CD14-positive monocyte (primary cell): Measurements from ENCODE around the gene HMX1. TPM values are rescaled to one million over a fixed set of nuclear protein-coding genes. Genes with fewer than 3 reads are reported as not detected.

Source experiments
- DNase-seq, 3 donors: peaks; one replicate each; pipeline ENCODE4 v3.0.0-alpha.2; 2011 to 2022
- H2AFZ ChIP-seq: 2 replicates; pipeline ENCODE4 v1.6.0; 2012; ENCODE audit warnings: mild to moderate bottlenecking, low read depth, low read length, inconsistent platforms; ENCODE audit not compliant: insufficient read depth, poor library complexity, severe bottlenecking
- H3K27ac ChIP-seq, 2 donors: 1 replicate in 1 of 2; 2 replicates in 1 of 2; pipeline ENCODE4 v1.5.1; 2012 to 2013; ENCODE audit warnings: low read length in 2 of 2, control low read depth in 1 of 2, inconsistent platforms in 1 of 2, low read depth in 1 of 2, mild to moderate bottlenecking in 1 of 2
- H3K27me3 ChIP-seq, 2 donors: one replicate each; pipeline versions ENCODE4 v1.6.0 to v1.6.1; 2011 to 2013; ENCODE audit warnings: low read length in 2 of 2; ENCODE audit not compliant: control insufficient read depth in 2 of 2, insufficient read depth in 2 of 2
- H3K36me3 ChIP-seq, 2 donors: replicated peaks in 1 of 2; 1 replicate in 1 of 2; 2 replicates in 1 of 2; pipeline versions ENCODE4 v1.5.1 to v1.6.1; 2012 to 2013; ENCODE audit warnings: low read length in 2 of 2, control low read depth in 1 of 2, inconsistent platforms in 1 of 2, mild to moderate bottlenecking in 1 of 2; ENCODE audit not compliant: insufficient read depth in 2 of 2, control insufficient read depth in 1 of 2
- H3K4me1 ChIP-seq, 2 donors: 1 replicate in 1 of 2; 2 replicates in 1 of 2; pipeline versions ENCODE4 v1.5.1 to v1.6.1; 2012 to 2013; ENCODE audit warnings: low read length in 2 of 2, control low read depth in 1 of 2, inconsistent platforms in 1 of 2, mild to moderate bottlenecking in 1 of 2, moderate library complexity in 1 of 2; ENCODE audit not compliant: insufficient read depth in 2 of 2, control insufficient read depth in 1 of 2
- H3K4me2 ChIP-seq: replicated peaks from 2 replicates; pipeline ENCODE3; 2012; ENCODE audit warnings: low read length, moderate library complexity, mild to moderate bottlenecking; ENCODE audit not compliant: poor library complexity, severe bottlenecking; ENCODE audit errors: extremely low read depth
- H3K4me3 ChIP-seq, 3 experiments: fragments of 200-600 bp in 1 of 3; sonication (generic) in 1 of 3; replicated peaks in 1 of 3; 1 replicate in 2 of 3; 2 replicates in 1 of 3; pipeline ENCODE4 v1.5.1; 2011 to 2013; ENCODE audit warnings: low read length in 3 of 3, mild to moderate bottlenecking in 3 of 3, control low read depth in 2 of 3, low read depth in 2 of 3, inconsistent platforms in 1 of 3, moderate library complexity in 1 of 3
- H3K79me2 ChIP-seq: 2 replicates; pipeline ENCODE4 v1.6.0; 2012; ENCODE audit warnings: mild to moderate bottlenecking, control low read depth, inconsistent platforms, low read length, moderate library complexity; ENCODE audit not compliant: insufficient read depth
- H3K9ac ChIP-seq: 2 replicates; pipeline ENCODE4 v1.6.0; 2017; ENCODE audit warnings: low read length, mild to moderate bottlenecking; ENCODE audit not compliant: insufficient read depth, poor library complexity, severe bottlenecking
- H3K9me3 ChIP-seq, 2 donors: replicated peaks in 1 of 2; 1 replicate in 1 of 2; 2 replicates in 1 of 2; pipeline versions ENCODE4 v1.5.1 to v1.6.1; 2012 to 2013; ENCODE audit warnings: low read length in 2 of 2, control low read depth in 1 of 2; ENCODE audit not compliant: control insufficient read depth in 1 of 2, insufficient read depth in 1 of 2
- H4K20me1 ChIP-seq: 2 replicates; pipeline ENCODE4 v1.6.0; 2012; ENCODE audit warnings: mild to moderate bottlenecking, low read length, control low read depth, moderate library complexity; ENCODE audit not compliant: insufficient read depth
- H3K27ac Mint-ChIP-seq, 7 donors: one replicate each; pipeline ENCODE4 v1.8.0; 2020; ENCODE audit warnings: mild to moderate bottlenecking in 7 of 7, mixed read lengths in 7 of 7, moderate library complexity in 6 of 7, inconsistent platforms in 2 of 7
- H3K27me3 Mint-ChIP-seq, 3 donors: one replicate each; pipeline ENCODE4 v1.8.0; 2021 to 2022; ENCODE audit warnings: low read depth in 3 of 3, mild to moderate bottlenecking in 3 of 3, mixed read lengths in 3 of 3, moderate library complexity in 3 of 3, inconsistent platforms in 1 of 3
- H3K36me3 Mint-ChIP-seq, 2 donors: one replicate each; pipeline ENCODE4 v1.8.0; 2020; ENCODE audit warnings: mixed read lengths in 2 of 2, inconsistent platforms in 1 of 2, mild to moderate bottlenecking in 1 of 2
- H3K4me1 Mint-ChIP-seq: one replicate; pipeline ENCODE4 v1.8.0; 2020; ENCODE audit warnings: mild to moderate bottlenecking, mixed read lengths
- H3K4me3 Mint-ChIP-seq, 2 donors: one replicate each; pipeline ENCODE4 v1.8.0; 2020; ENCODE audit warnings: mild to moderate bottlenecking in 2 of 2, mixed read lengths in 2 of 2, moderate library complexity in 1 of 2
- H3K9me3 Mint-ChIP-seq, 7 donors: one replicate each; pipeline ENCODE4 v1.8.0; 2020 to 2022; ENCODE audit warnings: mixed read lengths in 7 of 7, mild to moderate bottlenecking in 6 of 7, moderate library complexity in 6 of 7, inconsistent platforms in 2 of 7
- WGBS: methylation state at CpG from one replicate; pipeline ENCODE4 v1.1.5; 2013; ENCODE audit warnings: missing lambda C conversion rate; ENCODE audit not compliant: insufficient coverage; 5-methylcytosine and 5-hydroxymethylcytosine counted together
- intact Hi-C, 2 donors: fragments of 100-400 bp; cut with micrococcal nuclease; formaldehyde crosslinking; loops; one replicate each; pipeline versions ENCODE4 v1.15.0 to v1.15.1; 2023
- polyA plus RNA-seq, 3 donors: library from polyadenylated mRNA; depleted of rRNA in 1 of 3; unstranded in 2 of 3; stranded (reverse) in 1 of 3; fragments of 300-500 nt in 2 of 3; fragments of >200 nt in 1 of 3; fragmentation: Illumina TruSeq in 2 of 3; gene quantifications; 1 replicate in 2 of 3; 2 replicates in 1 of 3; pipeline ENCODE4 v1.2.3, GENCODE V29; 2012 to 2021
- TF ChIP-seq, protein P1 (sequence below): fragments of 200-600 bp; IDR thresholded peaks from one replicate; pipeline ENCODE4 v1.8.0; 2022; ENCODE audit warnings: antibody characterized with exemption, mild to moderate bottlenecking

Gene HMX1
- polyA plus RNA-seq, 3 donors = not detected

DNA sequence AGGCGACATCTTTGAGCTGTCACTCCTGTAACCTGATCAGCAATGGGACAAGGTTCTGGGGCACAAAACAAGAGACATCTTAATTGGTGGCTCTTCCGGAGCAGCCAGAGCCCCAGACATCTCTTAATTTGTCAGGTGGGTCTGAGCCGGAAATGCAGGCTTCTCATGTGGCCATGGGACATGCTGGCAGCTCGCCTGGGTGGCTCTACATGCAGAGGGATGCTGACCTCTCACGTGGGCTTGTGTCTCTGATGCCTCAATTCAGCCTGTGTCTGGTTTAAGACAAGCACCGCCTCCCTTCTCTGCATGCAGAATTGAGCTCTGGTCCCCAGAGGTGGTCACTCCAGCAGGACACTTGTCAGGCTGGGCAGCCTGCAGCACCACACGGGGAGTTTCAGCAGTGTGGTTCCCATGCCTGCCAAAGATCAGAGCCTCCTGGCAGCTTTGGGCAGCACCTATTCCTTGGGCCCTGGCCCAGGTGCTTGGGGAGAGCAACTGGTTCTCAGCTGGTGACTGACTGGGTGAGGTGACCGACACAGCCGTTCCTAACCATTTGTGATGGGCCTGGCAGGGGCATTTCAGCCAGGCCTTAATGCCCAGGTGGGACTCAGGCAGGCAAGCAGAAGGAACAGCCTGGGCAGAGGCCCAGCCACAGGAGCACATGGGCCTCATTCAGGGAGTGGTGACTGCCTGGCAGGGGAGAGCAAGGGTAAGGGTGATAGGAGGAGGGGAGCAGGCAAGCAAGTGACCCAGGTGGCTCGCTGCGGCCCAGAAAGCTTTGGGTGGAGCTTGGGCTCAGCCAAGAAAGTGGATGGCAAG, 53.4 kb downstream of the HMX1 start:
- Histone ChIP-seq H3K79me2 (no peaks in the 10 kb centered on the region), H3K9ac (no peak overlapping the region), H2AFZ (no peak overlapping the region), H3K27ac (no peak overlapping the region), H4K20me1 (no peaks in the 10 kb centered on the region), H3K4me3 (no peak overlapping the region), H3K4me2 (no peak overlapping the region), H3K36me3 (no peaks in the 10 kb centered on the region), H3K27me3 (no peaks in the 10 kb centered on the region), H3K4me1 (no peaks in the 10 kb centered on the region), H3K9me3 (no peaks in the 10 kb centered on the region)
- Mint-ChIP-seq H3K27ac (no peak overlapping the region), H3K4me3 (no peak overlapping the region), H3K36me3 (no peaks in the 10 kb centered on the region), H3K4me1 (no peaks in the 10 kb centered on the region), H3K27me3 (peaks cover 9 to 13% (median 10%) of the 10 kb centered on the region in 3 donors), H3K9me3 (no peaks in the 10 kb centered on the region)
- no peak for DNase-seq
- 89% methylated on average over 11 of the region's 11 CpGs for WGBS
- intact Hi-C loops = no loop called here
- TF ChIP-seq, protein P1, sequence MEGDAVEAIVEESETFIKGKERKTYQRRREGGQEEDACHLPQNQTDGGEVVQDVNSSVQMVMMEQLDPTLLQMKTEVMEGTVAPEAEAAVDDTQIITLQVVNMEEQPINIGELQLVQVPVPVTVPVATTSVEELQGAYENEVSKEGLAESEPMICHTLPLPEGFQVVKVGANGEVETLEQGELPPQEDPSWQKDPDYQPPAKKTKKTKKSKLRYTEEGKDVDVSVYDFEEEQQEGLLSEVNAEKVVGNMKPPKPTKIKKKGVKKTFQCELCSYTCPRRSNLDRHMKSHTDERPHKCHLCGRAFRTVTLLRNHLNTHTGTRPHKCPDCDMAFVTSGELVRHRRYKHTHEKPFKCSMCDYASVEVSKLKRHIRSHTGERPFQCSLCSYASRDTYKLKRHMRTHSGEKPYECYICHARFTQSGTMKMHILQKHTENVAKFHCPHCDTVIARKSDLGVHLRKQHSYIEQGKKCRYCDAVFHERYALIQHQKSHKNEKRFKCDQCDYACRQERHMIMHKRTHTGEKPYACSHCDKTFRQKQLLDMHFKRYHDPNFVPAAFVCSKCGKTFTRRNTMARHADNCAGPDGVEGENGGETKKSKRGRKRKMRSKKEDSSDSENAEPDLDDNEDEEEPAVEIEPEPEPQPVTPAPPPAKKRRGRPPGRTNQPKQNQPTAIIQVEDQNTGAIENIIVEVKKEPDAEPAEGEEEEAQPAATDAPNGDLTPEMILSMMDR = no peak

DNA sequence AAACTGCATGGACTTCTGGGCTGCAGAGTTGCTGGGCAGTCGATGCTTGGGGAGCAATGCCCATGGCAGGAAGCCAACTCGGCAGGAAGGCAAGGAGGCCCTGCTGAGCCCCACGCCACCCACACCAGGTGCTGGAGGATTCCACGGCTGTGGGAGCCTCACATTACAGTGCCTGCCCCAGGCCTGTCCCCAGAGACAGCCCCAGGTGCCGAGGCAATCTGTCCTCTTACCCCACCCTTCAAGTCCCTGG, 53.9 kb downstream of the HMX1 start:
- TF ChIP-seq, protein P1 = no peak
- Mint-ChIP-seq H3K9me3 (no peaks in the 10 kb centered on the region), H3K27ac (no peak overlapping the region), H3K27me3 (peaks cover 9 to 12% (median 10%) of the 10 kb centered on the region in 3 donors), H3K4me1 (no peaks in the 10 kb centered on the region), H3K36me3 (no peaks in the 10 kb centered on the region), H3K4me3 (no peak overlapping the region)
- WGBS = 16% methylated on average over 4 of the region's 5 CpGs
- H3K27ac ChIP-seq = no peak overlapping the region
- no peak overlapping the region for H3K4me2 ChIP-seq
- H2AFZ ChIP-seq = no peak overlapping the region
- no peaks in the 10 kb centered on the region for H4K20me1 ChIP-seq
- intact Hi-C loops = no loop called here
- no peaks in the 10 kb centered on the region for H3K27me3 ChIP-seq
- no peak for DNase-seq
- no peaks in the 10 kb centered on the region for H3K79me2 ChIP-seq
- no peak overlapping the region for H3K9ac ChIP-seq
- H3K4me1 ChIP-seq = no peaks in the 10 kb centered on the region
- no peak overlapping the region for H3K4me3 ChIP-seq
- H3K36me3 ChIP-seq = no peaks in the 10 kb centered on the region
- H3K9me3 ChIP-seq = no peaks in the 10 kb centered on the region
